BJ (cell line): ENCODE data around the gene CAV1. TPM values are rescaled to one million over a fixed set of nuclear protein-coding genes. Genes with fewer than 3 reads are reported as not detected.
A peak's percentile ranks its signal among the peaks of the same experiment; 100 is the strongest.

ENCODE experiments used
- CTCF ChIA-PET: fragments of 350-600 bp; formaldehyde crosslinking; extraction: SDS; loops from one replicate; lab custom pipeline; 2021; ENCODE audit warnings: antibody characterized with exemption, inconsistent platforms; lab: Yijun Ruan, JAX
- POLR2A ChIA-PET: fragments of 300-600 bp; sonication (Branson Sonifier 250); formaldehyde crosslinking; extraction: SDS; loops from one replicate; lab custom pipeline; 2021; ENCODE audit warnings: antibody characterized with exemption; lab: Charles Lee
- DNase-seq: peaks from one replicate; pipeline ENCODE4 v3.0.0-alpha.2; 2011; ENCODE audit warnings: low read depth
- H3K27me3 ChIP-seq: 2 replicates; pipeline ENCODE4 v1.6.0; 2011; ENCODE audit warnings: low read length; ENCODE audit not compliant: control insufficient read depth, insufficient read depth
- H3K36me3 ChIP-seq: 2 replicates; pipeline ENCODE4 v1.5.1; 2011; ENCODE audit warnings: low read length; ENCODE audit not compliant: control insufficient read depth, insufficient read depth
- H3K4me3 ChIP-seq: 2 replicates; pipeline ENCODE4 v1.5.1; 2011; ENCODE audit warnings: low read depth, mild to moderate bottlenecking, control low read depth, low read length
- CTCF ChIP-seq: IDR thresholded peaks from 2 replicates; pipeline ENCODE4 v1.5.1; 2011; ENCODE audit warnings: low read depth, mild to moderate bottlenecking, control low read depth, inconsistent platforms, low read length, moderate library complexity; ENCODE audit not compliant: insufficient read depth
- polyA plus RNA-seq: library from polyadenylated mRNA; depleted of rRNA; stranded (reverse); fragments of >200 nt; gene quantifications from 2 replicates; pipeline ENCODE4 v1.2.3, GENCODE V29; 2011

Gene CAV1
- polyA plus RNA-seq, 1 experiment, result 2,064 TPM

DNA sequence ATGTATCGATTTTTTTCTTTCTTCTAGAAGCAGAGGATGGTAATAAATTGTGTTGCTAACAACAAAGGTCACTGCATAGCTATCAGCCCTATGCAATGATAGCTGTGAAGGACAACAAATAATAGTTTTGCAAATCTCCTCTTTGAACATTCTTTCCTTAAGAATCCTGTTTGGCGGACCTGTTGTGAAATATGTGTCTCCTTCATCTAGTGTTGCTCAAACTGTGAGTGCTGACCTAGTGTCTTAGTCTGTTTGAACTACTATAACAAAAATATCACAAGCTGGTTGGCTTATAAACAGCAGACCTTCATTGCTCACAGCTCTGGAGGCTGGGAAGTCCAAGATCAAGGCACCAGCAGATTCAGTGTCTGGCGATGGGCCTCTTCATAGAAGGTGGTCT, 53.7 kb downstream of the CAV1 start:
- CTCF ChIA-PET, result no interaction called here
- H3K27me3 ChIP-seq, result no peaks in the 10 kb centered on the region
- H3K36me3 ChIP-seq, result no peaks in the 10 kb centered on the region
- no peak overlapping the region for H3K4me3 ChIP-seq
- TF ChIP-seq CTCF, result no peak
- POLR2A ChIA-PET, result no interaction called here
- DNase-seq, result no peak

DNA sequence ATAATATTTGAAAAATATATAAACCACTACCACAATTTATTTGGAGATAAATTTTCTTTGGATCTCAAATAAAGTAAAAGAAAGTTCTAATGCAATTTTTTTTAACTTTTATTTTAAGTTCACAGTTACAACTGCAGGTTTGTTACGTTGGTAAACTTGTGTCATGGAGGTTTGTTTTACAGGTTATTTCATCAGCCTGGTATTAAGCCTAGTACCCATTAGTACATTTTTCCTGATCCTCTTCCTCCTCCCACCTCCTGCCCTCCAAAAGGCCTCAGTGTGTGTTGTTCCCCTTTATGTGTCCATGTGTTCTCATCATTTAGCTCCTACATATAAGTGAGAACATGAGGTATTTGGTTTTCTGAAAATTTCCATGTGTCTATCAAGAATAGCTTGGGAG, 54.5 kb downstream of the CAV1 start:
- no peak for DNase-seq
- no peak for TF ChIP-seq CTCF
- Histone ChIP-seq H3K4me3 (no peak overlapping the region), H3K36me3 (no peaks in the 10 kb centered on the region), H3K27me3 (no peaks in the 10 kb centered on the region)
- ChIA-PET CTCF (interaction anchor here (0.6 kb wide), 1 partner anchor 8 kb away, joined by 3 read pairs; no protein-coding TSS in a partner anchor), POLR2A (no interaction called here)

DNA sequence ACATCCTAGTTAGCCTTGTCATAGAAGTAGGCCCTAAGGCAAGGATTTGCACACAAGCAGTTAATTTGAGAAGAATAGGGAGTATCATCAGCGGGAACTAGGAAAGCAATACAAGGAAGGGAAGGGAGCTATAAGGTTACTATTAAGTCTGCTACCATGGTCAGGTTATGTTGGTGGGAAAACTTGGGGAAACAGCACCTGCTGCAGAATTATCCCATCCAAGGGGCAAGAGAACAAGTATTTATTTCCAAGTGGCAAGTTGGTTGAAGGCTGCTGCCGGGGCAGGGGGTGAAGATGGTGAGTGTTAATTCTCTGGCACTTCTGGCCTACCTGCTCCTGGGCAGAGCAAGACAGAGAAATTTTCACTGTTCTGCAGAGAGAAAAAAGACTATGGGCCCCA, 55.0 kb downstream of the CAV1 start:
- POLR2A ChIA-PET, result no interaction called here
- H3K4me3 ChIP-seq, result no peak overlapping the region
- no peaks in the 10 kb centered on the region for H3K27me3 ChIP-seq
- DNase-seq, result no peak
- H3K36me3 ChIP-seq, result no peaks in the 10 kb centered on the region
- no peak for TF ChIP-seq CTCF
- CTCF ChIA-PET, result no interaction called here

DNA sequence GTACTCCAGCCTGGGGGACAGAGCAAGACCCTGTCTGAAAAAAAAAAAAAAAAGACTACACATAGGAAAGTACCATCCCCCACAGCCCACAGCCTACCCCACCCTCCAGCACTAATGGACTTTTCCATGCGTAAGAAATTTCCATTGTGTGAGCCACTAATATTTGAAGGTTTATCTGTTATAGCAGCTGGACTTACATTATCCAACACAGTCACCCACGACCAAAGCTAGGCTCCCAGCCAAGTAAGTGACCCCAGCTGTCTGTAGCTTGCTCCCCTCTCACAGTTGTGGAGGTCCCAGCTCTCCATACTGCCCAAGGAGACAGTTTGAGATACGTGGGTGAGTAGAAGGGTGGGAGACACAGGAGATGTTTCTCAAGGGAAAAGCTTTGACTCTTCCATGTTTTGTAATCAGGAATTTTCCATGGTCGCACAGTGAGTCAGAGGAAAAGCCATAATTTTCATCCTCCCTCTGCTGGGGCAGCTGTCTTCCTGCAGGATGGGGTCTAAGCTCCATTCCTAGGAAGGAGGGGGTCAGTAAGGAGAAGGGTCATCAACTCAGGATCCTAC, 57.4 kb downstream of the CAV1 start:
- Histone ChIP-seq H3K27me3 (no peaks in the 10 kb centered on the region), H3K36me3 (no peaks in the 10 kb centered on the region), H3K4me3 (no peak overlapping the region)
- ChIA-PET POLR2A (interaction anchor here (0.6 to 1.1 kb wide), 5 partner anchors 8 to 393 kb away, joined by 3 to 21 read pairs (median 4); no protein-coding TSS in a partner anchor), CTCF (interaction anchor here (0.6 to 3.2 kb wide), 14 partner anchors 9 to 406 kb away, joined by 3 to 23 read pairs (median 3); no protein-coding TSS in a partner anchor)
- no peak for DNase-seq
- peak; percentile 59 for TF ChIP-seq CTCF

DNA sequence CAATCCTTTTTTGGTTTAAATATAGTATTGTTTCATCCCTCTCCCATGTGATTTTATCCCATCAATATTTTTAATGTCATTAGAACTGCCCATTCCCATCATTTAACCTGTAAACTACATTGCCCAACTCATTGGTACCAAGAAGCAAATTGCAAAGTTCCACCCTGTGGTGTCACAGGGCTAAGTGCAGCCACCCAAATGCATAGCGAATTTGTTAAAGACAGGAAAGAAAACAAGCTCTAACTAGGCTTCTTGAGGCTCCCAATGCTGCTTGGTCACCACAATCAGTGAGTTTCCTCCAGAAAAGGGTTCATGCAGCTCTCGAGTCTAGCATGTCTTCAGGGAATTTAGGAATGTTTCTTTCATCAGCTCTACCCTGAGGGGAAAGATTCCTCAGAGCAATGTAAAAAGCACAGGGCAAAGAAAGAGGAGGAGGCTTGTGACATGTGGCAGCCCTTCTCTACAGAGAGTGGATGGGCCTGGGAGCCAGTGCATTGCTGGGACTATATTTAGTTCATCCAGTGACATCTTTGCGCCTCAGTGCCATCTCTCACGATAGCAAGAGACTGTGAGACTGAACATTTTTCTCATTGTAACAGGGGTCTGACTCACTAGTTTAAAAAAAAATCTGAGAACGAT, 58.1 kb downstream of the CAV1 start:
- POLR2A ChIA-PET, result interaction anchor here (0.6 to 1.1 kb wide), 7 partner anchors 9 to 394 kb away, joined by 3 to 21 read pairs (median 3); no protein-coding TSS in a partner anchor
- CTCF ChIA-PET, result interaction anchor here (0.6 to 3.2 kb wide), 10 partner anchors 13 to 406 kb away, joined by 3 to 23 read pairs (median 4); no protein-coding TSS in a partner anchor
- peak; percentile 96 for DNase-seq
- TF ChIP-seq CTCF, result no peak
- no peaks in the 10 kb centered on the region for H3K27me3 ChIP-seq
- H3K36me3 ChIP-seq, result no peaks in the 10 kb centered on the region
- no peak overlapping the region for H3K4me3 ChIP-seq
